Measurements from ENCODE around the gene SNRK. TPM values are rescaled to one million over a fixed set of nuclear protein-coding genes. Genes with fewer than 3 reads are reported as not detected.

SNRK gene
- total RNA-seq, 1 experiment from 2014 or later, result 25.4 TPM

- Mint-ChIP-seq H3K4me1 (ENCODE audit: low read depth, unreplicated experiment) (no peaks in the 10 kb centered on the region), H3K27ac (ENCODE audit: unreplicated experiment) (no peak overlapping the region), H3K4me3 (ENCODE audit: unreplicated experiment) (no peak overlapping the region), H3K27me3 (ENCODE audit: insufficient read depth, unreplicated experiment) (no peaks in the 10 kb centered on the region), H3K36me3 (ENCODE audit: insufficient read depth, unreplicated experiment) (peaks cover 80% of the 10 kb centered on the region), H3K9me3 (ENCODE audit: unreplicated experiment) (peaks cover under 1% of the 10 kb centered on the region)
- Histone ChIP-seq H3K4me1 (no peaks in the 10 kb centered on the region), H3K9me3 (no peaks in the 10 kb centered on the region), H3K27me3 (replicated peaks; ENCODE audit: control insufficient read depth, insufficient read depth, low read length) (no peaks in the 10 kb centered on the region), H3K36me3 (ENCODE audit: control insufficient read depth, insufficient read depth, low read length) (peaks cover 2% of the 10 kb centered on the region; the same call in 1 of the 2 replicates), H3K4me3 (ENCODE audit: low read depth, low read length) (no peak overlapping the region)
- ChIA-PET CTCF (no interaction called here), POLR2A (no interaction called here)
- DNase-seq, result no peak
- intact Hi-C loops (cut with micrococcal nuclease; ENCODE audit: unreplicated experiment), result no loop called here
- BruUV-seq (replicated peaks), result no TSS peak
- no peak for TF ChIP-seq CTCF (IDR thresholded peaks at IDR 0.05; ENCODE audit: insufficient read depth in 1 of 2, low read depth in 1 of 2, low read length in 1 of 2, severe bottlenecking in 1 of 2, unreplicated experiment in 1 of 2)
Observed at GRCh38 chr3:43345877-43346276, 59.5 kb downstream of the SNRK start.

GRCh38 chr3:43346978-43347749 lies 60.8 kb downstream of the SNRK start:
- no TSS peak for BruUV-seq (replicated peaks)
- no peak overlapping the region for H3K4me3 Mint-ChIP-seq (ENCODE audit: unreplicated experiment)
- H3K36me3 Mint-ChIP-seq (ENCODE audit: insufficient read depth, unreplicated experiment), result peaks cover 90% of the 10 kb centered on the region
- DNase-seq, result no peak
- intact Hi-C loops (cut with micrococcal nuclease; ENCODE audit: unreplicated experiment), result no loop called here
- H3K4me1 ChIP-seq, result no peaks in the 10 kb centered on the region
- H3K27me3 Mint-ChIP-seq (ENCODE audit: insufficient read depth, unreplicated experiment), result no peaks in the 10 kb centered on the region
- no peaks in the 10 kb centered on the region; the same call in 1 of the 2 replicates for H3K9me3 ChIP-seq
- H3K4me1 Mint-ChIP-seq (ENCODE audit: low read depth, unreplicated experiment), result no peaks in the 10 kb centered on the region
- H3K4me3 ChIP-seq (ENCODE audit: low read depth, low read length), result no peak overlapping the region
- H3K27ac Mint-ChIP-seq (ENCODE audit: unreplicated experiment), result no peak overlapping the region
- TF ChIP-seq CTCF (IDR thresholded peaks at IDR 0.05; ENCODE audit: insufficient read depth in 1 of 2, low read depth in 1 of 2, low read length in 1 of 2, severe bottlenecking in 1 of 2, unreplicated experiment in 1 of 2), result no peak
- POLR2A ChIA-PET, result no interaction called here
- peaks cover 14% of the 10 kb centered on the region for H3K9me3 Mint-ChIP-seq (ENCODE audit: unreplicated experiment)
- H3K27me3 ChIP-seq (replicated peaks; ENCODE audit: control insufficient read depth, insufficient read depth, low read length), result no peaks in the 10 kb centered on the region
- CTCF ChIA-PET, result no interaction called here
- peaks cover 2% of the 10 kb centered on the region; the same call in 1 of the 2 replicates for H3K36me3 ChIP-seq (ENCODE audit: control insufficient read depth, insufficient read depth, low read length)

GRCh38 chr3:43347774-43348173 lies 61.4 kb downstream of the SNRK start:
- H3K9me3 Mint-ChIP-seq (ENCODE audit: unreplicated experiment), result peaks cover 20% of the 10 kb centered on the region

More at GRCh38 chr3:43347774-43348173, 61.4 kb downstream of the SNRK start:
- no peak overlapping the region for H3K4me3 ChIP-seq (ENCODE audit: low read depth, low read length)
- POLR2A ChIA-PET, result no interaction called here
- DNase-seq, result no peak
- Mint-ChIP-seq H3K36me3 (ENCODE audit: insufficient read depth, unreplicated experiment) (peaks cover 88% of the 10 kb centered on the region), H3K27ac (ENCODE audit: unreplicated experiment) (no peak overlapping the region), H3K4me1 (ENCODE audit: low read depth, unreplicated experiment) (no peaks in the 10 kb centered on the region), H3K27me3 (ENCODE audit: insufficient read depth, unreplicated experiment) (no peaks in the 10 kb centered on the region), H3K4me3 (ENCODE audit: unreplicated experiment) (no peak overlapping the region)
- BruUV-seq (replicated peaks), result no TSS peak
- CTCF ChIA-PET, result no interaction called here
- peaks cover 2% of the 10 kb centered on the region; the same call in 1 of the 2 replicates for H3K36me3 ChIP-seq (ENCODE audit: control insufficient read depth, insufficient read depth, low read length)
- no peak for TF ChIP-seq CTCF (IDR thresholded peaks at IDR 0.05; ENCODE audit: insufficient read depth in 1 of 2, low read depth in 1 of 2, low read length in 1 of 2, severe bottlenecking in 1 of 2, unreplicated experiment in 1 of 2)
- intact Hi-C loops (cut with micrococcal nuclease; ENCODE audit: unreplicated experiment), result no loop called here
- no peaks in the 10 kb centered on the region for H3K4me1 ChIP-seq
- no peaks in the 10 kb centered on the region for H3K27me3 ChIP-seq (replicated peaks; ENCODE audit: control insufficient read depth, insufficient read depth, low read length)
- H3K9me3 ChIP-seq, result no peaks in the 10 kb centered on the region; the same call in 1 of the 2 replicates

All from Caco-2 (cell line).